ENCODE measurements around the gene ANKRD2. TPM values are rescaled to one million over a fixed set of nuclear protein-coding genes. Genes with fewer than 3 reads are reported as not detected.

Gene ANKRD2
- total RNA-seq, 4 donors from 2014 or later = 0.79 TPM; not detected in 3

GRCh38 chr10:97631098-97631497 lies 58.5 kb downstream of the ANKRD2 start:
- no peak overlapping the region for H3K4me3 ChIP-seq
- H3K27me3 ChIP-seq = no peaks in the 10 kb centered on the region
- TF ChIP-seq POLR2A (IDR thresholded peaks at IDR 0.05) (no peak), CTCF (IDR thresholded peaks at IDR 0.05) (no peak)
- no peak for DNase-seq
- H3K4me1 ChIP-seq = peaks cover 4 to 19% (median 5%) of the 10 kb centered on the region in 3 donors
- no peaks in the 10 kb centered on the region for H3K9me3 ChIP-seq
- no peak overlapping the region for H3K27ac ChIP-seq
- H3K36me3 ChIP-seq = no peaks in the 10 kb centered on the region
- intact Hi-C loops (cut with DNase I) = no loop called here

GRCh38 chr10:97632949-97633884 lies 60.6 kb downstream of the ANKRD2 start, which contains the start of gene MORN4:
Gene MORN4, minus strand, starts transcription at chr10:97633500. Its CDS starts 13,847 bp downstream, at chr10:97619653.
- Histone ChIP-seq H3K27me3 (no peaks in the 10 kb centered on the region), H3K27ac (peak within 1 kb of the TSS; percentile 33 to 74 (median 64)), H3K4me3 (peak within 1 kb of the TSS; percentile 45 to 87 (median 78)), H3K9me3 (no peaks in the 10 kb centered on the region), H3K36me3 (no peaks in the 10 kb centered on the region), H3K4me1 (peaks cover 4 to 19% (median 5%) of the 10 kb centered on the region in 3 donors)
- TF ChIP-seq CTCF (IDR thresholded peaks at IDR 0.05) = no peak
- TF ChIP-seq POLR2A (IDR thresholded peaks at IDR 0.05) = no peak
- DNase-seq = peak; percentile 54
- WGBS, 2 donors = 1 to 8% methylated on average over 20 to 47 of the region's 62 CpGs
- intact Hi-C loops (cut with DNase I) = no loop called here

Other genes with a start within 250 kb of the ANKRD2 start
- 10 to 100 TPM; 16.6 to 29.4 (median 20.3) TPM for gene FRAT2, start 238.1 kb upstream of the ANKRD2 start, total RNA-seq
- 10 to 100 TPM; 14.9 to 33.4 (median 23.9) TPM for gene RRP12, start 171.4 kb upstream of the ANKRD2 start, total RNA-seq
- gene PGAM1, start 146.6 kb upstream of the ANKRD2 start, total RNA-seq = 100 to 1,000 TPM; 310 to 700 (median 514) TPM
- gene EXOSC1, start 126.8 kb upstream of the ANKRD2 start, total RNA-seq = 10 to 100 TPM; 12.4 to 44.8 (median 24.7) TPM
- 10 to 100 TPM; 17.0 to 36.9 (median 28.2) TPM for gene ZDHHC16, start 126.6 kb upstream of the ANKRD2 start, total RNA-seq
- gene MMS19, start 74.4 kb upstream of the ANKRD2 start, total RNA-seq = 10 to 100 TPM; 57.7 to 93.3 (median 65.1) TPM
- 1 to 10 TPM; 4.3 to 8.5 (median 5.8) TPM for gene UBTD1, start 73.9 kb upstream of the ANKRD2 start, total RNA-seq
- 1 to 10 TPM in 3 of 4 donors, under 1 TPM in 1; 0.62 to 1.1 (median 1.1) TPM for gene HOGA1, start 11.6 kb downstream of the ANKRD2 start, total RNA-seq
- gene C10orf62, start 16.9 kb downstream of the ANKRD2 start, total RNA-seq = not detected
- gene MORN4, start 60.7 kb downstream of the ANKRD2 start, total RNA-seq = 1 to 10 TPM in 2 of 4 donors, under 1 TPM in 2; 0.34 to 3.6 (median 1.2) TPM
- gene PI4K2A, start 67.9 kb downstream of the ANKRD2 start, total RNA-seq = 10 to 100 TPM; 14.0 to 29.3 (median 19.6) TPM
- gene AVPI1, start 114.5 kb downstream of the ANKRD2 start, total RNA-seq = 10 to 100 TPM in 3 of 4 donors, 1 to 10 TPM in 1; 7.7 to 21.7 (median 15.4) TPM
- gene MARVELD1, start 141.0 kb downstream of the ANKRD2 start, total RNA-seq = 10 to 100 TPM in 2 of 4 donors, 1 to 10 TPM in 2; 4.0 to 20.5 (median 12.3) TPM
- 10 to 100 TPM; 10.1 to 16.0 (median 13.4) TPM for gene ZFYVE27, start 164.3 kb downstream of the ANKRD2 start, total RNA-seq
- gene SFRP5, start 199.2 kb downstream of the ANKRD2 start, total RNA-seq = 1 to 10 TPM in 1 of 4 donors, under 1 TPM in 2, not detected in 1; 0.44 to 2.7 (median 0.70) TPM